PC-3 (cell line): ENCODE measurements around the gene CTAGE8.
"Not testable (repeated sequence)": the region's sequence is repeated elsewhere in the genome, so short reads cannot be mapped to it uniquely, and the experiment has no call there.

Source experiments
- CTCF ChIP-seq: fragments of 300-600 bp; sonication (generic); conservative IDR thresholded peaks from 2 replicates; pipeline ENCODE4 v1.5.1; 2017; ENCODE audit warnings: antibody characterized with exemption, low read depth, mild to moderate bottlenecking, low read length
- EZH2 ChIP-seq: fragments of 300-600 bp; sonication (generic); IDR thresholded peaks from one replicate; pipeline ENCODE4 v1.6.1; 2017; ENCODE audit warnings: antibody characterized with exemption, mild to moderate bottlenecking, low read length; ENCODE audit not compliant: unreplicated experiment
- EZH2phosphoT487 ChIP-seq: fragments of 300-600 bp; sonication (generic); IDR thresholded peaks from 2 replicates; pipeline ENCODE4 v1.6.1; 2018; ENCODE audit warnings: mild to moderate bottlenecking, antibody characterized with exemption, low read length, borderline replicate concordance

GRCh38 chr7:144217200-144217599, 51.9 kb downstream of the CTAGE8 start:
- not testable (repeated sequence) for TF ChIP-seq CTCF, EZH2phosphoT487, EZH2
